Type B pancreatic cell (in vitro differentiated cells): Measurements from ENCODE around the gene CAMTA1. TPM values are rescaled to one million over a fixed set of nuclear protein-coding genes. Genes with fewer than 3 reads are reported as not detected.

ENCODE experiments used
- DNase-seq: peaks from one replicate; pipeline ENCODE4 v3.0.0; 2021; ENCODE audit warnings: mixed read lengths; ENCODE audit not compliant: unreplicated experiment; ENCODE audit errors: extremely low spot score
- H3K27ac Mint-ChIP-seq: 2 replicates; pipeline ENCODE4 v1.8.0; 2021; ENCODE audit warnings: mild to moderate bottlenecking, mixed read lengths
- H3K27me3 Mint-ChIP-seq: 2 replicates; pipeline ENCODE4 v1.8.0; 2021; ENCODE audit warnings: mixed read lengths
- H3K36me3 Mint-ChIP-seq: 2 replicates; pipeline ENCODE4 v1.8.0; 2021; ENCODE audit warnings: mixed read lengths
- H3K4me1 Mint-ChIP-seq: one replicate; pipeline ENCODE4 v1.8.0; 2021; ENCODE audit warnings: mixed read lengths; ENCODE audit not compliant: unreplicated experiment
- H3K4me3 Mint-ChIP-seq: 2 replicates; pipeline ENCODE4 v1.8.0; 2021; ENCODE audit warnings: mild to moderate bottlenecking, mixed read lengths
- H3K9me3 Mint-ChIP-seq: 2 replicates; pipeline ENCODE4 v1.8.0; 2021; ENCODE audit warnings: mixed read lengths
- total RNA-seq: library from RNA; stranded (reverse); gene quantifications from 2 replicates; pipeline ENCODE4 v1.2.1, GENCODE V29; 2021; ENCODE audit warnings: low replicate concordance
- TF ChIP-seq, protein P1 (sequence below): fragments of 200-600 bp; sonication (generic); conservative IDR thresholded peaks from 2 replicates; pipeline ENCODE4 v1.5.0; 2021; ENCODE audit warnings: antibody characterized with exemption, mild to moderate bottlenecking

CAMTA1 gene
- total RNA-seq, 1 donor from 2014 or later = 82.5 TPM

DNA sequence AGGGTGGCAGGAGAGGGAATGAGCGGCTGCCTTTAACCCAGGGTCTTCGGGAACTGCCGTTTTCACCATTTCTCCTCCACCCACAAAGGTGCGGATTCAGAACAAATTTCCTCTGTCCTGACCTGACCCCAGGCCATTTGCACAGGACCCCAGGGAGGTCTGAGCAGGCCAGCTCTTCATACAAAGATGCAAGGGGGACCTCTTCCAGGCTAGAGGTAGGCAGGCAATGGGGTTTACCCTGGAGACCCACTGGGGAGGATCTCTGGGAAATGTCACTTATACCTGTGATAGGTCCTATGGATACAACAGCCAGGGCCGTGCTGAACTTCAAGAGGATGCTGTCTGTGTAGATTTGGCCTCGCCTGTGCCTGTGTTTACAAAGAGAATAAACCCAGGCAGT is 896.1 kb downstream of the CAMTA1 start:
- Mint-ChIP-seq H3K9me3 (no peaks in the 10 kb centered on the region), H3K27ac (peak overlapping the region; percentile 55), H3K4me3 (peak overlapping the region; percentile 84), H3K4me1 (no peaks in the 10 kb centered on the region), H3K27me3 (peaks cover 7% of the 10 kb centered on the region), H3K36me3 (no peaks in the 10 kb centered on the region)
- DNase-seq = no peak
- TF ChIP-seq, protein P1, sequence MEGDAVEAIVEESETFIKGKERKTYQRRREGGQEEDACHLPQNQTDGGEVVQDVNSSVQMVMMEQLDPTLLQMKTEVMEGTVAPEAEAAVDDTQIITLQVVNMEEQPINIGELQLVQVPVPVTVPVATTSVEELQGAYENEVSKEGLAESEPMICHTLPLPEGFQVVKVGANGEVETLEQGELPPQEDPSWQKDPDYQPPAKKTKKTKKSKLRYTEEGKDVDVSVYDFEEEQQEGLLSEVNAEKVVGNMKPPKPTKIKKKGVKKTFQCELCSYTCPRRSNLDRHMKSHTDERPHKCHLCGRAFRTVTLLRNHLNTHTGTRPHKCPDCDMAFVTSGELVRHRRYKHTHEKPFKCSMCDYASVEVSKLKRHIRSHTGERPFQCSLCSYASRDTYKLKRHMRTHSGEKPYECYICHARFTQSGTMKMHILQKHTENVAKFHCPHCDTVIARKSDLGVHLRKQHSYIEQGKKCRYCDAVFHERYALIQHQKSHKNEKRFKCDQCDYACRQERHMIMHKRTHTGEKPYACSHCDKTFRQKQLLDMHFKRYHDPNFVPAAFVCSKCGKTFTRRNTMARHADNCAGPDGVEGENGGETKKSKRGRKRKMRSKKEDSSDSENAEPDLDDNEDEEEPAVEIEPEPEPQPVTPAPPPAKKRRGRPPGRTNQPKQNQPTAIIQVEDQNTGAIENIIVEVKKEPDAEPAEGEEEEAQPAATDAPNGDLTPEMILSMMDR = no peak

DNA sequence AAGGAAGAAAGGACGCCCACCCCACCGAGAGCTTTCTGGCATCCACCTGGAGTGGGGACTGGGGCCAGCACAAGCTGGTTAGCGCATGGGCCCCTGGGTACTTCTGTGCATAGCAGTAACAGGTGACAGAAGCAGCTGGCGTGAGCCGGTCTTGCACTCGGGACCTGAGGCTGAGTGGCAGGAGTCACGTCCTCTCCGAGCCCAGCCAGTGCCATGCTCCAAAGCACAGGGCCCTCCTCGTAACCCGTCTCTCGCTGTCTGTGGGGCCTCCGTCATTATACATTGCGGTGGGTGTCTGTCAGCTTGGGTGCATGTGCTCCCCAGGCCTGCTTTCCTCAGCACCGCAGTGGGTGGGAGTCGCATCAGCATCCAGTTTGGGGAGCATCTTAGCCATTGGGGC is 898.3 kb downstream of the CAMTA1 start:
- DNase-seq = no peak
- H3K27ac Mint-ChIP-seq = no peak overlapping the region
- no peaks in the 10 kb centered on the region for H3K36me3 Mint-ChIP-seq
- H3K9me3 Mint-ChIP-seq = no peaks in the 10 kb centered on the region
- H3K27me3 Mint-ChIP-seq = peaks cover 14% of the 10 kb centered on the region
- TF ChIP-seq, protein P1 = no peak
- H3K4me3 Mint-ChIP-seq = no peak overlapping the region
- no peaks in the 10 kb centered on the region for H3K4me1 Mint-ChIP-seq

DNA sequence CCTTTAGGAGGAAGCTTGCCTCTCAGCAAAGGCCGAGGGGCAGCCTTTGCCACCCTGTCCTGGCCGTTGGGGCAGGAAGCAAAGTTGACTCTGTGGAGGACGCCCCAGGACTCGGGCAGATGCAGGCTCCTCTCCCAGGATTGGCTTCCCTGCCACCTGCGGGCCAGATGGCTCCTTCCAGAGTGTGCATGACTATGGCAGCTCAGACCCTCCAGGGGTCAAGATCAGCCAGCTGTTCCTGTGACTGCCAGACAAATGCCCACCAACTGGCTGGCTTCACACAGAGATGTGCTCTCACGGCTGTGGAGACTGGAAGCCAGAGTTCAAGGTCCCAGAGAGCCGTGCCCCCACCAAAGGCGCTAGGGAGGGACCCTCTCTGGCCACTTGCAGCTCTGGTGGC is 898.9 kb downstream of the CAMTA1 start:
- peaks cover 14% of the 10 kb centered on the region for H3K27me3 Mint-ChIP-seq
- no peak for DNase-seq
- no peak overlapping the region for H3K4me3 Mint-ChIP-seq
- H3K36me3 Mint-ChIP-seq = no peaks in the 10 kb centered on the region
- no peak overlapping the region for H3K27ac Mint-ChIP-seq
- no peaks in the 10 kb centered on the region for H3K4me1 Mint-ChIP-seq
- H3K9me3 Mint-ChIP-seq = no peaks in the 10 kb centered on the region
- TF ChIP-seq, protein P1 = no peak

DNA sequence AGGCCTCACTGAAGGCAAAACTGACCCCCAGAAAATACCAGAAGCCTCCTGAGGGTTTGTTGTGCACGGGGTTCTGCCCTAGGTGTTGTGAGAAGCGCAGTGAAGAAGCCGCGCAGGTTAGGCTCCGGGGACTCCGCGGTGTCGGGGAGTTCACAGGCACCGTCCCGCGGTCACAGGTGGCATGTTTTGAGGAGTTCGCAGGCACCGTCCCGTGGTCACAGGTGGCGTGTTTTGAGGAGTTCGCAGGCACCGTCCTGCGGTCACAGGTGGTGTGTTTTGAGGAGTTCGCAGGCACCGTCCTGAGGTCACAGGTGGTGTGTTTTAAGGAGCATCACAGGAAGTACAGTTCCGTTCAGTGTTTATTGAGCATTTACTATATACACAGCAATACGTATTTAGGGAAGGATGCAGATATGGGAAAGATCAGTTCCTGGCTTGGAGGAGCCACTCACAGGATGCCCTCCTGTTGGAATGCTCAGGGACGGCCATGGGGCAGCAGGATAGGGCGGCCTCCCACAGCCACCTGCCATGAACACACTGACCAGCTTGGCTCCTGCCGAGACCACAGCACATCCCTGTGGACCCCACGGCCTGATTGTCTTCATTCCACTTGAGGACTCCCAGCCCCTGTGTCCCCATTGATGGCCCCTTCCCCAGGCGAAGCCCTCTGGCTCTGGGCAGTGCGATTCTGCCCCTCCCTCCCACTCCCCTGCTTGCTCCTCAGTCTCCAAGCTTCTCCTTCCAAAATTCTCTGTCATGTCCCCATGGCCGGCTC is 899.8 kb downstream of the CAMTA1 start:
- no peaks in the 10 kb centered on the region for H3K36me3 Mint-ChIP-seq
- TF ChIP-seq, protein P1 = no peak
- no peak overlapping the region for H3K4me3 Mint-ChIP-seq
- no peaks in the 10 kb centered on the region for H3K4me1 Mint-ChIP-seq
- H3K27ac Mint-ChIP-seq = no peak overlapping the region
- H3K9me3 Mint-ChIP-seq = no peaks in the 10 kb centered on the region
- DNase-seq = no peak
- peaks cover 14% of the 10 kb centered on the region for H3K27me3 Mint-ChIP-seq

DNA sequence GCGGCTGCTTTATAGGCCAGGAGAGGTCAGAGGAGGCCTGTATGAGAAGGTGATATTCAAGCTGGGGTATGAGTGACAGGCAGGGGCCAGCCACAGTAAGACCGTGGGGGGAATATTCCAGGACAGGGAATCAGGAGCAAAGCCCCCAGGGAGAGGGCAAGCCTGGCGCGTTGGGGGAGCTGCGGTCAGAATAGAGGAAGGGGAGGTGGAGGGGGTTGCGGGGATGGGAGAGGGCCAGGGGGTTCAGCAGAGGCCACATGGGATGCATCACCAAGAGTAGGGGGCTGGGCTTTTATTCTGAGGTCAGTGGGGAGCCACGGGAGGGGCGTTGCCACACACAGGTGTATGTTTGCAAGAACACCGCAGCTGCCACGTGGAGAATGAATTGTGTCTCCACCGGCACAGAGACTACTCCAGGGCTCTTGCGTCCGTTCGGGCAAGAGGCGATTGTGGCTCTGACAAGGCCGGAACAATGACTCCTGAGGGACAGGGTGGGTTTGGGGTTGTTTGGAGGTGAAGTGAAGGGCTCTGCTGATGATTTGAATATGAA is 901.1 kb downstream of the CAMTA1 start:
- Mint-ChIP-seq H3K4me1 (no peaks in the 10 kb centered on the region), H3K4me3 (no peak overlapping the region), H3K27me3 (peaks cover 17% of the 10 kb centered on the region), H3K9me3 (no peaks in the 10 kb centered on the region), H3K27ac (no peak overlapping the region), H3K36me3 (no peaks in the 10 kb centered on the region)
- TF ChIP-seq, protein P1 = no peak
- DNase-seq = no peak
